ENCODE results near the gene SLC22A3. TPM values are rescaled to one million over a fixed set of nuclear protein-coding genes. Genes with fewer than 3 reads are reported as not detected.

The SLC22A3 gene
- total and polyA plus RNA-seq, 4 donors, result 9.5 to 65.0 (median 33.3) TPM

GRCh38 chr6:160393891-160394653 is 45.9 kb downstream of the SLC22A3 start:
- no peak overlapping the region for H3K9ac ChIP-seq (ENCODE audit: insufficient read depth in 1 of 2, low read length in 2 of 2)
- no peak overlapping the region for H3K27ac ChIP-seq (ENCODE audit: low read depth in 1 of 2, low read length in 1 of 2)
- no peaks in the 10 kb centered on the region for H3K36me3 ChIP-seq (ENCODE audit: control insufficient read depth in 4 of 4, insufficient read depth in 4 of 4, low read length in 4 of 4)
- ATAC-seq (ENCODE audit: insufficient read depth, low FRiP score) (no peak), DNase-seq (peak in 2 of 3 donors; percentile 2 to 26)
- H3K9me3 ChIP-seq (ENCODE audit: control insufficient read depth in 4 of 4, insufficient read depth in 3 of 4, low read length in 3 of 4), result peaks cover 0 to 3% (median 0%) of the 10 kb centered on the region in 4 donors
- 64 to 69% methylated on average over 8 of the region's 8 CpGs for WGBS, 2 donors
- TF ChIP-seq CTCF (IDR thresholded peaks at IDR 0.05; ENCODE audit: control extremely low read depth, extremely low read depth), result no peak
- H3K27me3 ChIP-seq (ENCODE audit: control insufficient read depth in 3 of 3, insufficient read depth in 3 of 3, low read length in 2 of 3), result no peaks in the 10 kb centered on the region
- H3K4me3 ChIP-seq, result no peak overlapping the region
- peaks cover 0 to 7% (median 0%) of the 10 kb centered on the region in 5 donors for H3K4me1 ChIP-seq (ENCODE audit: control insufficient read depth in 5 of 5, insufficient read depth in 5 of 5, low read length in 5 of 5)

- ATAC-seq (ENCODE audit: insufficient read depth, low FRiP score) (no peak), DNase-seq (no peak)
- 59 to 72% methylated on average over 2 of the region's 2 CpGs for WGBS, 2 donors
- no peak overlapping the region for H3K9ac ChIP-seq (ENCODE audit: insufficient read depth in 1 of 2, low read length in 2 of 2)
- no peaks in the 10 kb centered on the region for H3K36me3 ChIP-seq (ENCODE audit: control insufficient read depth in 4 of 4, insufficient read depth in 4 of 4, low read length in 4 of 4)
- H3K27me3 ChIP-seq (ENCODE audit: control insufficient read depth in 3 of 3, insufficient read depth in 3 of 3, low read length in 2 of 3), result no peaks in the 10 kb centered on the region
- peaks cover 0 to 3% (median 0%) of the 10 kb centered on the region in 4 donors for H3K9me3 ChIP-seq (ENCODE audit: control insufficient read depth in 4 of 4, insufficient read depth in 3 of 4, low read length in 3 of 4)
- H3K27ac ChIP-seq (ENCODE audit: low read depth in 1 of 2, low read length in 1 of 2), result peak overlapping the region in 1 of 2 donors; percentile 39
- no peak for TF ChIP-seq CTCF (IDR thresholded peaks at IDR 0.05; ENCODE audit: control extremely low read depth, extremely low read depth)
- H3K4me3 ChIP-seq, result peak overlapping the region; percentile 19
- peaks cover 0 to 7% (median 0%) of the 10 kb centered on the region in 5 donors for H3K4me1 ChIP-seq (ENCODE audit: control insufficient read depth in 5 of 5, insufficient read depth in 5 of 5, low read length in 5 of 5)
These were observed 46.5 kb downstream of the SLC22A3 start for GRCh38 chr6:160394654-160395035.

GRCh38 chr6:160395187-160395586 is 47.0 kb downstream of the SLC22A3 start:
- WGBS, 2 donors, result 73 to 87% methylated on average over 3 of the region's 3 CpGs

More at GRCh38 chr6:160395187-160395586, 47.0 kb downstream of the SLC22A3 start:
- ATAC-seq (ENCODE audit: insufficient read depth, low FRiP score), result no peak
- Histone ChIP-seq H3K36me3 (ENCODE audit: control insufficient read depth in 4 of 4, insufficient read depth in 4 of 4, low read length in 4 of 4) (no peaks in the 10 kb centered on the region), H3K9me3 (ENCODE audit: control insufficient read depth in 4 of 4, insufficient read depth in 3 of 4, low read length in 3 of 4) (peaks cover 0 to 3% (median 0%) of the 10 kb centered on the region in 4 donors), H3K4me3 (no peak overlapping the region), H3K4me1 (ENCODE audit: control insufficient read depth in 5 of 5, insufficient read depth in 5 of 5, low read length in 5 of 5) (peaks cover 0 to 7% (median 0%) of the 10 kb centered on the region in 5 donors), H3K27ac (ENCODE audit: low read depth in 1 of 2, low read length in 1 of 2) (no peak overlapping the region), H3K27me3 (ENCODE audit: control insufficient read depth in 3 of 3, insufficient read depth in 3 of 3, low read length in 2 of 3) (no peaks in the 10 kb centered on the region), H3K9ac (ENCODE audit: insufficient read depth in 1 of 2, low read length in 2 of 2) (no peak overlapping the region)
- DNase-seq, result no peak
- no peak for TF ChIP-seq CTCF (IDR thresholded peaks at IDR 0.05; ENCODE audit: control extremely low read depth, extremely low read depth)

All from lung (tissue), 12 donors.